ENCODE measurements around the gene OR5W2.
"Not testable (repeated sequence)": the region's sequence is repeated elsewhere in the genome, so short reads cannot be mapped to it uniquely, and the experiment has no call there.

OR5W2 gene

GRCh38 chr11:55914482-55914881 lies at the start of gene OR5W2:
TSS of gene OR5W2 (minus strand) at chr11:55914582. CDS start at chr11:55914582, 0 bp downstream.
- no peak for DNase-seq

- no peak for DNase-seq
Measured at GRCh38 chr11:55956521-55956920, 42.1 kb upstream of the OR5W2 start.

GRCh38 chr11:55949330-55949729 lies 34.9 kb upstream of the OR5W2 start:
- DNase-seq, result no peak

- no peak for DNase-seq
Measured at GRCh38 chr11:55942785-55943392, 28.5 kb upstream of the OR5W2 start.

GRCh38 chr11:55936300-55936699 lies 21.9 kb upstream of the OR5W2 start, which contains the start of gene OR5I1:
TSS of gene OR5I1 (minus strand) at chr11:55936400. CDS start at chr11:55936400, 0 bp downstream.
- DNase-seq, result no peak

- no peak for DNase-seq
Measured at GRCh38 chr11:55920537-55920936, 6.2 kb upstream of the OR5W2 start.

- DNase-seq, result no peak
Measured at GRCh38 chr11:55902308-55902707, 12.1 kb downstream of the OR5W2 start.

- DNase-seq, result no peak
Measured at GRCh38 chr11:55895216-55895615, 19.2 kb downstream of the OR5W2 start.

- not testable (repeated sequence) for DNase-seq
Measured at GRCh38 chr11:55885481-55885880, 28.9 kb downstream of the OR5W2 start.

GRCh38 chr11:55884995-55885394 lies 29.4 kb downstream of the OR5W2 start:
- DNase-seq, result not testable (repeated sequence)

- DNase-seq, result not testable (repeated sequence)
Measured at GRCh38 chr11:55882997-55883396, 31.4 kb downstream of the OR5W2 start, which contains the start of gene TRIM51. TSS of gene TRIM51 (plus strand) at chr11:55883297. CDS start at chr11:55885429, 2,132 bp downstream.

- DNase-seq, result not testable (repeated sequence)
Measured at GRCh38 chr11:55873146-55873545, 41.2 kb downstream of the OR5W2 start.

- DNase-seq, result not testable (repeated sequence)
Measured at GRCh38 chr11:55872731-55873130, 41.7 kb downstream of the OR5W2 start.

GRCh38 chr11:55867354-55867753 lies 47.0 kb downstream of the OR5W2 start:
- DNase-seq, result not testable (repeated sequence)

Measured in activated effector memory CD4-positive, alpha-beta T cell treated with anti-CD3 and anti-CD28 coated beads, Interleukin-2, amount 50 U/mL, for 16 hours (primary cell).